Activated T-helper 1 cell treated with anti-CD3 and anti-CD28 coated beads, Interleukin-2, amount 50 U/mL, for 16 hours (primary cell): Measurements from ENCODE around the gene MYO9A.

ENCODE experiments used
- DNase-seq, 2 donors: peaks; one replicate each; pipeline ENCODE4 v3.0.0-alpha.2; 2020; ENCODE audit warnings: low read depth in 1 of 2, low spot score in 1 of 2

MYO9A gene

DNA sequence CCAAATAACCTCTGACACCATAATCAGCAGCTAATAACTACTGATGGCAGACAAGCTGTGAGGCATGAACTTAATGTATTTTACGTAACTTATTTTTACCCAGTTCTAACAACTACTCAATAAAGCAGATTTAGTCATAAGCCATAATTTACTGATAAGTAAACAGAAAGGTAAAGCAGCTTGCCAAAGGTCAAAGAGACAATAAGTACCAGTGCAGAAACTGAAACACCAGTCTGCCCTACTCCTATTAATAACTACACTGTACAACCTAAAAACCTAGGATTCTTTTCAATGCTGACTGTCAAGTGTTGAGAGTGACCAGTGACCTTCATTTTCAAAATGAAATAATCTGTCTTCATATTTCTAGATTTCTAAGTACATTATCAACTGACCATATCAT lies 155.4 kb downstream of the MYO9A start:
- DNase-seq: no peak

DNA sequence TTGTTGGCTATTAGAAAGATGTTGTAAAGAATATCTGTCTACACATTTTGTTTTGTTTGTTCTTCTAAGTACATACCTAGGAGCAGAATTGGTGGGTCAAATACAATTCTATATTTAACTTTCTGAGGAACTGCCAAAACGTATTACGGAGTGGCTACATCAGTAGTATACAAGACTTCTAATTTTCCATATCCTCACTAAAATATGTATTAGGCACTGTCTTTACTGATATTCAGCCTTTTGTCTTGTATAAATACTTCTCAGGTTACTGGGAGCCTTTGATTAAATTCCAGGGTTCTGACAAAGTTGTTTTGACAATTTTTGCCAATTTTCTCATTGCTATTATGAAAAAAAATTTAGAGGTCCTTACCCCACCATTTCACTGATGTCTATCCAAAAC lies 160.9 kb downstream of the MYO9A start:
- no peak for DNase-seq

DNA sequence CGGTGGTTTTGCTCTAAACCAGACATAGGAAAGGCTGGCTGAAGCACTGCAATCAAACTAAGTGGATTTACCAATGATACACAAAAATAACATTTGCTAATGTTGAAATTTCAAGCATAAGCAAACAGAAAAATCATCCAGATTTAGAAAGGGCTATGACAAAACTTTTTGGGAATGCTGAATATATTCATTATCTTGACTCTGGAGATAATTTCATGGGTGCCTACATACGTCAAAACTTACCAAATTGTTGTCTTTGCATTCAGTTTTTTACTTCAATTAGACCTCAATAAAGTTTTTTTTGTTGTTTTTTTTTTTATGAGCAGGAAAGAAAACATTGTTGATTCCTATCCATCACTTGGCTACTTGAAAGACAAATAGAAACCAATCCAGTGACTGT lies 166.8 kb downstream of the MYO9A start:
- no peak for DNase-seq

DNA sequence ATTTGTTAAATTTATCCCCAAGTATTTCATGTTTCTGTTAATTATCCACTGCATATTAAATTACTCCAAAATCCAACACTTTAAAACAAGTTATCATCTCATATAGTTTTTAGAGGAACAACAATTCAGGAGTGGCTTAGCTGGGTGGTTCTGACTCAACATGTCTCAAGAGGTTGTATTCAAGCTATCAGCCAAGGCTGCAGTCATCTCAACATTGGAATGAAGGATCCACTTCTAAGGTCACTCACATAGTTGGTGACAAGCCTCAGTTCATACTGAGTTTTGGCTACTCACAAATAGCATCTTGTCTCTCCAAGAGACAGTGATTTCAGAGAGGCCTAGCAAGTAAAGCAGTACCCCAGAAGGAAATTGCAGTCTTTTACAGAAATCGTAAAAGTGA lies 172.9 kb downstream of the MYO9A start:
- DNase-seq: no peak

DNA sequence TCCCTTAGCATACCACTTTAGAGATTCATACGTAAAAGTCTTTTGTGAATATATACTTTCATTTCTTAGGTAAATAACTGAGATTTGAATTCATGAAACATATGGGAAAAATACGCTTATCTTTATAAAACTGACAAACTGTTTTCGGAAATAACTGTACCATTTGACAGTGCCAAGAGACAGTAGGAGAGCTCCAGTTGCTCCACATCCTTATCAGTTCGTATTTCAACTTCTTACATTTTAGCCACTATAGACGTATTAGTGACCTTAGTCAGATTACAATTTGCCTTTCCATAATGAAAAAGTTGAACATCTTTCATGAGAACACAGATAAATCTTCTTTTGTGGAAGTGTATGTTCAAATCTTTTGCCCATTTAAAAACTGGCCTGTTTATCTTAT lies 174.1 kb downstream of the MYO9A start:
- DNase-seq: no peak

DNA sequence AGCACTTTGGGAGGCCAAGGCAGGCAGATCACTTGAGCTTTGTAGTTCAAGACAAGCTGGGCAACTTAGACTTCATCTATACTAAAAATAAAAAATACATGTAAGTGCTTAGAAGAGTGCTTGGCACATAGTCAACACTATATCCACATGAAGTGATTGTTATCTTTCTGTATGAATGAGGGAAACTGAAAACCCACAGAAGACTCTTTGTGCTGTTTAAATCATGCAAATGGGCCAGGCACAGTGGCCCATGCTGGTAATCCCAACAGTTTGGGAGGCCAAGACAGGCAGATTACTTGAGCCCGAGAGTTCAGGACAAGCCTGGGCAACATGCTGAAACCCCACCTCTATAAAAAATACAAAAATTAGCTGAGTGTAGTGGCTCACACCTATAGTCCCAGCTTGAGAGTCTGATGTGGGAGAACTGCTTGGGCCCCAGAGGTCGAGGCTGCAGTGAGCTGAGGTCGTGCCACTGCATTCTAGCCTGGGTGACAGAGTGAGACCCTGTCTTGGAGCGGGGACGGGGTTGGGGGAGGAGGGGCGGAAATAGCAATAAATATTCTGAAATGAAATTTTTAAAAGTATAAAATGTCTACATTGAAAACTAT lies 177.9 kb downstream of the MYO9A start:
- DNase-seq: no peak

DNA sequence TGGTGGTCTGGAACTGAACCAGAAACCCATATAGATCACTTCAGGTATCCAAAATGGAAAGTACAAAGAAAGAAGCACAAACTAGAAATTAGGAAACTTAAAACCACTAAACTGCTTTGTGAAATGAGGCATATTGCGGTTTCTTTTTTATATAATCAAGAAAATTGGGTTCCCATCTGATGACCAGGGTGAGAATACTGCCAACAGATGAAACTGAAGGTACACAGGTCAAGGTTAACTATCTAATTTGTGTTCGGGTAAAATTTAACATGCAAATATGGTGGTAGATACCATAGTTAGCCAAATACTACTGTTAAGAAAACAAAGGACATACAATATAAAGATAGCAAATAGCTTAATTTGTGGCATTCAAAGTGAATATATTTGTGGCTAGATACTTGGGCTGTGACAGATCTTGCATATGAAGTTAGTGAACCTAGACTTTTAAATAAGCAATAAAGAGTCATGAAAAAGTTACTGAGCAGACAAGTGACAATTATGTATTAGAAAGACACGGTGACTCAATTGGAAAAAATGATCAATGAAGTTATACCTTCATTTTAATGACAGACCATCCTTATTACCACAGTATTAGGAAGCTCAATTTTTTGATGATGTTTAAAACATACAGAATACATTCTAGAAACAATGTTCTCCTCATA lies 180.2 kb downstream of the MYO9A start:
- no peak for DNase-seq

DNA sequence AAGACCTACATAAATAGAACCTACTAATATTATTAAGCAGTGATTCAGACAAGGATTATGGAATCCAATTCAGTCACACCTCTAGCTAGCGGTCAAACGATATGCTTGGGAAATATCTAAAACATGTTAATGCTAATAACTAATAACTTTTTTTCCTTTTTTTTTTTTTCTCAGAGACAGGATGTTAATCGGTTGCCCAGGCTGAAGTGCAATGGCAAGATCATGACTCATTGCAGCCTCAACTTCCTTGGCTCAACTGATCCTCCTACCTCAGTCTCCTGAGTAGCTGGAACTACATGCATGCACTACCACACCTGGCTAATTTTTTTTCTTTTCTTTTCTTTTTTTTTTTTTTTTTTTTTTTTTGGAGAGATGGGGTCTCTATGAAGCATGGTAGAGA lies 183.5 kb downstream of the MYO9A start:
- DNase-seq: no peak

DNA sequence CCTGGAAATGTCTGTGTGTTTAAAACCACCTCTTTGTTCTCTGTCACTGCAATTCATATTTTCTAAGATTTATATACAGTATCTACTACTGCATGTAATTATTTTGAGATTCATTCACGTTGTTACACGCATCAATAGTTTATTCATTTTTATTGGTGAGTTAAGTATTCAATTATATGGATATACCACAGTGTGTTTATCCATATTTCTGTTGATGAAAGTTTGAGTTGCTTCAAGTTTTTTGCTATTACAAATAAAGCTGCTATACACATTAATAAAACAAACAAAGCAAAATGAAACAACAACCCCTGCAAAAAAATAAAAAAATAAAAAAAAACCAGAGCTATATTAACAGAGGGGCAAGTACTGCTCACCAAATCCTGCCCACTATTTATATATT lies 185.3 kb downstream of the MYO9A start:
- no peak for DNase-seq

DNA sequence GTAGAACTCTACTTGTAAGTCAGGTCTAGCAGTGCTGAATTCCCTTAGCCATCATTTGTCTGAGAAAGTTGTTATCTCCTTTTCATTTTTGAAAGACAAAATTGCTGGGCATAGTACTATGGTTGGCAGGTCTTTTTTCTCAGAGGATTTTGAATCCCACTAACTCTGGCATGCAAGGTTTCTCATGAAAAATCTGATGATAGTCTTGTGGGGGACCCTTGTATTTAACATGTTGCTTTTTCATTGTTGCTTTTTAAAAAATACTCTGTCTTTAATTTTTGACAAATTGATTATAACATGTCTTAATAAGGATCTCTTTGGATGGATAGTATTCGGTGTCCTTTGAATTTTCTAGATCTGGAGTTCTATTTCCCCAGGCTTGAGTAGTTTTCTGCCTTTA lies 186.7 kb downstream of the MYO9A start:
- DNase-seq: no peak

DNA sequence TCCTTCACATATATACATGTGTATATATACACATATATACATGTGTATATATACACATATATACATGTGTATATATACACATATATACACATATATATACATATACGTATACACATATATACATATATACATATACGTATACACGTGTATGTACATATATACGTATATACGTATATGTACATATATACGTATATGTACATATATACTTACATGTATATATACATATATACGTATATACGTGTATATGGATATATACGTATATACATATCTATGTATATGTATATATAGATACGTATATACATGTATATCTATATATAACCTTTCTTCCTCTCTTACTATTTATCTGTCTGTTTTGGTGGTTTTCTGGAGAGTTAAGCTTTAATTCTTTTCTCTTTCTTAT lies 192.8 kb downstream of the MYO9A start:
- no peak for DNase-seq

DNA sequence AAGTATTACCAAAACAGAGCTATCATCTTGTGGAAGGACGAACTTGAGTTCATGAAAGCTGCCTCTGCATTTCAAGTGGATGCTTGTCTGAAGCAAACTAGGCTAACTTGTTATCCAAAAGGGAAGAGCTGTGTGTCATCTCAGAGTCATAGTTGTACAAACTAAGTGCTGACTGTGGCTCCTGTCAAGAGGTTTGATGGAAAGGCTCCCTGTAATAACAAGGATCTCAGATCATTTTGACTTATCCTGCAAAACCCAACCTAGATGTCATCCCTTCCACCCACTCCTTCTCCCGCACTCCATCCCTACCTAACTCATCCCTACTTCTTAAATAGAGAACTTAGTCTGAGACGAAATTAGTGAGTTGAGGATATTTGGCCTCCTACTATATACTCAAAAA lies 196.8 kb downstream of the MYO9A start:
- DNase-seq: no peak

DNA sequence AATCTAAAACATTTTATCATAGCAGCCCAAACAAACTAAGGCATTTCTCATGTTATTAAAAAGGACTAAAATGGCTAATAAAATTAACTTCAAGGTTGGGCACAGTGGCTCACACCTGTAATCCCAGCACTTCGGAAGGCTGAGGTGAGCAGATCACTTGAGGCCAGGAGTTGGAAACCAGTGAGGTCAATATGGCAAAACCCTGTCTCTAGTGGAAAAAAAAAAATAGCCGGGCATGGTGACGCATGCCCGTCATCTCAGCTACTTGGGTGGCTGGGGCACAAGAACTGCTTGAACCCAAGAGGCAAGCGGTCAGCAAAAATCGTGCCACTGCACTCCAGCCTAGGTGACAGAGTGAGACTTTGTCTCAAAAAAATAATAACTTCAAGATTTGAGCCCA lies 197.4 kb downstream of the MYO9A start:
- DNase-seq: no peak

DNA sequence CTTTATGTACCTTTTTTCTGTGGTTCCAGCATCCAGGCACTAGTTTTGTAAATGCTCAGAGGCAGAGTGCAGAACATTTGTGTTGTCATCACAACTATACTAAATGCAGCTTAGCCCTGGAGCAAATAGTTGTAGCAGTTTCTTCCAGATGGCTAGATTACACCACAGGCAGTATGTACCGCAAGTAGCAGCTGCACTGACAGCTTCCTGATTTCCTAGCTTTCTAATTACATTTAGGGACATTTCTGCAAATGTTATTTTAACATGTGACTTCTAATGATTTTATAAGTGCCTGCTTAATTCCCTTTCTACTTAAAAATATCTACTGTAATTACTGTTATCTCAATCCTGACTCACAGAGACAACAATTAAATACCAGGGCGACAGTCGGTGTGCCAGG lies 201.1 kb downstream of the MYO9A start:
- no peak for DNase-seq

DNA sequence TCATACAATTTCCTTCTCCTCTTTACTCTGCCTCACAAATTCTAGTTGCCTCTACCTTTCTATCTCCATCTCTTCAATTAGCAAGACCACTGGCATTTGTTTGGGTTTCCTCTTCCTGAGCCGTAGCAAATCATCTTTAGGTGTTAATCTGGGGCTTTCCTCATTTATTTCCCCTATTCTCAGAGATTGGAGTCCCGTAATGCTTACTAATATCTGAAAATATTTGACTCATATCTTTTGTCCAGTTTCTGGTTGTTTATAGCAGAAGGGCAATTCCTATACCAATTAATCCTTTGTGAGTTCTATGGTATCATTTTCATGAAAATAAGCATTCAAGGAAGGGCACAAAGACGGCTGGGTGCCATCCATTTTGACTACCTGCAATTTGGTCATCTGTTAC lies 203.9 kb downstream of the MYO9A start:
- no peak for DNase-seq

DNA sequence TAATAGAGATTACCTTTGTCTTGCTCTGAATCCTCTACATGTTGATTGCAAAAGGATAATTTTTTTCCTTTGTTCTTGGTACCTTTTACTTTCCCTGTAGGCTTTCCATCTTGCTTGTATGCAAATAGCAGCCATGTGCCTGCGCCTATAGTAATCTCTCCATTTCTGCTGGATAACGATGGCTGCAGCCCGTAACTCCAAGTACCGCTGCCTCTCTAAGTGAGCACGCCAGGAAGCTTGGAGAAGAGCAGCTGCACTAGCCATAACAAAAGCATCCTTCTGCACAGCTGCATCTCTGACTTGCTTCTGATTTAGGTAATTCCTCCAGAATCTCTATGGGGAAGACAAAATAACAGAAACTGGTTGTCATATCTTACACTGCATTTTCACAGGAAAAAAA lies 218.3 kb downstream of the MYO9A start:
- no peak for DNase-seq

DNA sequence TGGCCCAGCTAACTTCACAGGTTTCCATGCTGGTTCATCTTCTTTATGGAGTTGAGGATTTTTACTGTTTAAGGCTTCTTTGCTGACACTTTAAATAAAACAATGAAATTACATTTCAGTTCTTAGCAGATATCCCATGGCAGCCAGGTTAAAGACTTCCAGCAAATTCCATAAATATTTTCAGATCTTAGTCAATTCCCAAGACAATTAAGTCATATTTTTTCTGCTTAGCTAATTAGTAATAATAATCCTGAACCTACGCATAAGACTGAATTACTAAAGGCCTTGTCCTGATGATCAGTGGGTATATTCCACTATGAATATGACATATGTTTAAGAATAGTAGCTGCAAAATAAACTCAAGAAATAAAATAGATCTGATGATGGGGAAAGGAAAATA lies 224.3 kb downstream of the MYO9A start:
- no peak for DNase-seq

DNA sequence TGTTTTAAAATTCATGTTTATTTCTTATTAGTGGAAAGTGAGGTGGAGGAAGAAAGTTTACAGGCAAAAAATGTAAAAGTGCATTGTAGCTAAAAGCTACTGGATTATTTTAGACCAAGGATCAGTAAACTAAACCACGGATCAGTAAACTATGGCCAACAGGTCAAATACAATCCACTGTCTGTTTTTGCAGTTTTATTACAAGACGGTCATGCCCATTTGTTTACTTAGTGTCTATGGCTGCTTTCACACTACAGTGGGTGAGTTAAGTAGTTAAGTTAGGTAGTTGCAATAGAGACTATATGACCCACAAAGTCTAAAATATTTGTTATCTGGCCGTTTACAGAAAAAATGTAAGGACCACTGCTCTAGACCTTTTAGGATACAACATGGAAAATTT lies 225.6 kb downstream of the MYO9A start:
- DNase-seq: no peak

DNA sequence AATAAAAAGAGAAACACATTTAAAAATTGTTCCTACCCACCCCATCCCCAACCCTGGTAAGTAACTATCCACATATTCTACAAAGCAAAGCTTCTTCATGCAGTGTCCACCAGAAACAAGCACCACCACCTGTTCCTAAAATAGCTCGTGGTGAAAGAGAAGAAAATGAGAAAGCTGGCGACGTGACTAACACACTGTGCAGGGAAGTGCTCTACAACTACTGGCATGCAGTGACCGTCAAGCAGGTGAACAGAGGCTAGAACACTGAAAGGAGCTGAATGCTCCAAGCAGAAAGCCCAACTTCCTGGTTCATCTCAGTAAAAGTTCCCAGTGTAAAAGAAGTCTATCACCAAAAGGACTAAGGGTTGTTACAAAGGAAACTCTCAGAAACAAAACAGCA lies 226.9 kb downstream of the MYO9A start:
- DNase-seq: no peak

DNA sequence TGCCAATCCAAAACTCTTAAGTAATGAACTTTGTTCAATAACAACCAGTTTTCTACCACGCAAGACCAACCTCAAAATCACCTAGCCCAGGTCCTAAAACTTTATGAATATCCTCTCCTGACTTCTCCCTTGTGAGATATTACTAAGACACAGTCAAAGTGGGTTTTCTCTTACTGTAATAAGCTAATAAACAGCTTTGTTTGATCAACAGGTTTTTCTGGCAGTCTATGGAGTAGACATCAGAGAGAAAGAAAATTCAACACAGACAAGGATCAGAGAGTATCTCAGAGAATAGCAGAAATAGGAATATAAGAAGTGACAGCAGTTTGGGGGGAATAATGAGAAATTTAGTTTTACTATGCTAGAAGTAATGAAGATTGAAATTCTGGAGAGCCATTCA lies 228.0 kb downstream of the MYO9A start:
- DNase-seq: no peak

DNA sequence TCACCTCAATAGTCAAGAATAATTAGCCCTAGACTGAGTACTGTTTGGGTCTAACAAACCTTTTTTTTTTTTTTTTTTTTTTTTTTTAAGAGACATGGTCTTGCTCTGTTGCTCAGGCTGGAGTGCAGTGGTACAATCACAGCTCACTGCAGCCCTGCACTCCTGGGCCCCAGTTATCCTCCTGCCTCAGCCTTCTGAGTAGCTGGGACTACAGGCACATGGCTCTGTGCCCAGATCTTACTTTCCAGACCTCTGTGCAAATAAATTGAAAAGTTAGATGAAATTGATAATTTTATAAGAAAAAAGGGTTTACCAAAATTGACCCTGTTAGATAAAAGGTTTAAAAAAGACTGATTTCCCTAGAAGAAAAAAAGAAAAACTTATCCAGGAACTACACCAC lies 228.6 kb downstream of the MYO9A start:
- no peak for DNase-seq

DNA sequence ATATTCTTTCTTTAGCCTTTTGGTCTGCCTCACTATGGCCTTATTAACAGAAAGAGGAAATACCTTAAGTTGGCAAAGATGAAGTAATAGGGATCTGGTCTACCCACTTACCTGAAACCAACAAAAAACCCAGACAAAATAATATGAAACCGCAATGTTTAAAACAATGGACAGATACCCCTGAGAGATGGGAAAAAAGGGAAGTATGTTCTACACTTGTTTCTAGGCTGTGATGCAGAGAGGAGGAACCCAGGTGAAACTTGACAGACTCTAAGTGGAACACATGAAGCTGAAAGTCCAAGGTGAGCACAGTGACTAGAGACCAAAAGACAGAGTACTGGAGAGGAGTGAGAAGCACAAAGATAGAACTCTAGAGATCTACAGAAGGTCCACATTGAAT lies 229.2 kb downstream of the MYO9A start:
- DNase-seq: no peak

DNA sequence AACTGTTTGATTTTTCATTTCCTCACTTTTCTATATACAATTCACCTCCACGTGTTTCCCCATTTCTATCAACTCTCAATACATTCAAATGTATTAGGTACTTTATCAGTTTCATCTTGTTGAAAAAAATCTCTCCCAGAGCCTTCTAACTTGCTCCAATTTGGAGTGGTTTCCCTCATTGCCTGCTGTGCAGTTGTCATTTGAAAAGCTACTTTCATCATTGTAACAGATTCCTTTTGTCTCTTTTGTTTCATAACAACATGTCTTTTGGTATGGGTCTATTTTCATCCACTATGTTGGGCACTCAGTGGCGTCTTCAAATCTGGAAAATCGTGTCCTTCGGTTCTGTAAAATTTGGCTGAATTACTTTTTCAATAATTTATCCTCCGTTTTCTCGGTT lies 232.6 kb downstream of the MYO9A start:
- DNase-seq: no peak

DNA sequence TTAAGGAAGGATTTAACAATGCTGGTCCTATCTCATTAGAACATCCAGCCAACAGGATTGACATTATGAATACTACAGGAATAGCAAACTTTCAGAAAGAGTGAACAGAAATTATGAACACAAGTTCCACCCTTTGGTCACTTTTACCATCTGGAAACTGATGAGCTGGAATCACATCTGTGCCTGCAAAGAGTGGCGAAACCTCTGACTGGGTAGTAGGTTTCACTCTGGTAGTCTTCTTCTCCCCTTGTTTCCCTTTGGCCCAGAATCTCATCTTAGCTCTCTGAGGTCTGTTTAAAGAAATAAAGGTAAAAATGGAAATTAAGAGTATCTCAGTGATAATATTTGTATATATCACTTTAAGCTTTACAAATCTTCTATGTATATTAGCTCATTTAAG lies 234.5 kb downstream of the MYO9A start:
- no peak for DNase-seq
